Hematopoietic multipotent progenitor cell treated with erythropoietin and hydrocortisone succinate and interleukin-3 and kit ligand, for 6 days (in vitro differentiated cells): ENCODE data around the gene ATP10A.

Experiments used
- DNase-seq: peaks from one replicate; pipeline ENCODE4 v3.0.0-alpha.2; 2015

ATP10A gene

GRCh38 chr15:25633862-25634261, 229.3 kb downstream of the ATP10A start:
- no peak for DNase-seq

- no peak for DNase-seq
Observed at GRCh38 chr15:25631971-25632370, 231.2 kb downstream of the ATP10A start.
